Measurements from ENCODE around the gene IQCK. TPM values are rescaled to one million over a fixed set of nuclear protein-coding genes. Genes with fewer than 3 reads are reported as not detected.
A peak's percentile ranks its signal among the peaks of the same experiment; 100 is the strongest.

The IQCK gene
- polyA plus RNA-seq, 3 donors, result 0.52 to 1.2 (median 0.58) TPM

GRCh38 chr16:19687279-19687678 is 30.8 kb upstream of the IQCK start:
- intact Hi-C loops (cut with micrococcal nuclease), result no loop called here
- Histone ChIP-seq H4K20me1 (ENCODE audit: insufficient read depth, low read length) (no peaks in the 10 kb centered on the region), H3K9ac (ENCODE audit: insufficient read depth, low read length, poor library complexity, severe bottlenecking) (no peak overlapping the region), H2AFZ (ENCODE audit: insufficient read depth, low read depth, low read length, poor library complexity, severe bottlenecking) (no peak overlapping the region), H3K9me3 (replicated peaks in 1 of 2; ENCODE audit: control insufficient read depth in 1 of 2, insufficient read depth in 1 of 2, low read length in 2 of 2) (no peaks in the 10 kb centered on the region), H3K4me2 (replicated peaks; ENCODE audit: extremely low read depth, low read length, poor library complexity, severe bottlenecking) (no peak overlapping the region), H3K4me3 (replicated peaks in 1 of 3; ENCODE audit: low read depth in 2 of 3, low read length in 3 of 3) (no peak overlapping the region), H3K27ac (ENCODE audit: low read depth in 1 of 2, low read length in 2 of 2) (no peak overlapping the region), H3K27me3 (ENCODE audit: control insufficient read depth in 2 of 2, insufficient read depth in 2 of 2, low read length in 2 of 2) (no peaks in the 10 kb centered on the region), H3K79me2 (ENCODE audit: insufficient read depth, low read length) (no peaks in the 10 kb centered on the region), H3K36me3 (replicated peaks in 1 of 2; ENCODE audit: control insufficient read depth in 1 of 2, insufficient read depth in 2 of 2, low read length in 2 of 2) (peaks cover 63 to 88% of the 10 kb centered on the region in 2 donors), H3K4me1 (ENCODE audit: control insufficient read depth in 1 of 2, insufficient read depth in 2 of 2, low read length in 2 of 2) (peaks cover 8 to 12% of the 10 kb centered on the region in 2 donors)
- Mint-ChIP-seq H3K4me3 (no peak overlapping the region), H3K36me3 (peaks cover 67 to 92% of the 10 kb centered on the region in 2 donors), H3K27me3 (ENCODE audit: low read depth in 3 of 3) (peaks cover 0 to 1% (median 0%) of the 10 kb centered on the region in 3 donors), H3K9me3 (peaks cover 0 to 7% (median 3%) of the 10 kb centered on the region in 7 donors), H3K4me1 (peaks cover 19% of the 10 kb centered on the region), H3K27ac (peak overlapping the region in 1 of 7 donors; percentile 2)
- TF ChIP-seq, protein P1, sequence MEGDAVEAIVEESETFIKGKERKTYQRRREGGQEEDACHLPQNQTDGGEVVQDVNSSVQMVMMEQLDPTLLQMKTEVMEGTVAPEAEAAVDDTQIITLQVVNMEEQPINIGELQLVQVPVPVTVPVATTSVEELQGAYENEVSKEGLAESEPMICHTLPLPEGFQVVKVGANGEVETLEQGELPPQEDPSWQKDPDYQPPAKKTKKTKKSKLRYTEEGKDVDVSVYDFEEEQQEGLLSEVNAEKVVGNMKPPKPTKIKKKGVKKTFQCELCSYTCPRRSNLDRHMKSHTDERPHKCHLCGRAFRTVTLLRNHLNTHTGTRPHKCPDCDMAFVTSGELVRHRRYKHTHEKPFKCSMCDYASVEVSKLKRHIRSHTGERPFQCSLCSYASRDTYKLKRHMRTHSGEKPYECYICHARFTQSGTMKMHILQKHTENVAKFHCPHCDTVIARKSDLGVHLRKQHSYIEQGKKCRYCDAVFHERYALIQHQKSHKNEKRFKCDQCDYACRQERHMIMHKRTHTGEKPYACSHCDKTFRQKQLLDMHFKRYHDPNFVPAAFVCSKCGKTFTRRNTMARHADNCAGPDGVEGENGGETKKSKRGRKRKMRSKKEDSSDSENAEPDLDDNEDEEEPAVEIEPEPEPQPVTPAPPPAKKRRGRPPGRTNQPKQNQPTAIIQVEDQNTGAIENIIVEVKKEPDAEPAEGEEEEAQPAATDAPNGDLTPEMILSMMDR (IDR thresholded peaks at IDR 0.05), result no peak
- WGBS (ENCODE audit: insufficient coverage), result 93% methylated on average over 7 of the region's 7 CpGs
- DNase-seq, result no peak

DNA sequence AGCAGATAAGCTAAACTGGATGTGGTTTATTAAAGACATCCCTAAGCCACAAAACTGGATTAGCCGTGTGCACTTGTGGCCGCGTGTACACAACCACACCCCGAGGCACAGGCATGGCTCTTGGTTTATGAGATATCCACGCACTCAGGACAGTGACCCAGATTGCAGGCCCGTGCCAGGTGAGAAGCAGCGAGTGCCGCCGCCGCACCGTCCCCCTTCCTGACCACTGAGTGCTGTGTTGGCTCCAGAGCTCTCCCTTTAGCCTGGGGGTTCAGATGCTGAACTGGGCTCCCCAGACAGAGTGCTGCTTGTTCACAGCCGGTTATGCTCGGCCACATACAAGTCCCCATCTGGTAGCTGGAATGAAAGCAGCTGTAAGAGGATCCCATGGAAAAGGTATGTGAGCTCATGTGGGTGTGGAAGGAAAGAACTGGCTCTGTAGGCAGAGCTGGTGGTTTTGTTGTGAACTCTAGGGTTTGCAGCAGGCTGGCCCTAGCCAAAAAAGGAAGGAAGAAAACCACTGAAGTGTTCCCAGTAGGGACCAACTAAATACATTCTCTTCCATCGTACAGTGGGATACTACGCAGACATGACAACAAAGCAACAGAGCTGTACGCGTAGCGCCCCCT is 29.6 kb upstream of the IQCK start:
- no peaks in the 10 kb centered on the region for H3K79me2 ChIP-seq (ENCODE audit: insufficient read depth, low read length)

More for the DNA sequence above, 29.6 kb upstream of the IQCK start:
- Mint-ChIP-seq H3K27ac (peak overlapping the region in 3 of 7 donors; percentile 16 to 64 (median 63)), H3K27me3 (ENCODE audit: low read depth in 3 of 3) (peaks cover 0 to 1% (median 0%) of the 10 kb centered on the region in 3 donors), H3K9me3 (peaks cover 0 to 7% (median 1%) of the 10 kb centered on the region in 7 donors), H3K4me3 (no peak overlapping the region), H3K4me1 (peaks cover 19% of the 10 kb centered on the region), H3K36me3 (peaks cover 64 to 92% of the 10 kb centered on the region in 2 donors)
- H3K4me3 ChIP-seq (replicated peaks in 1 of 3; ENCODE audit: low read depth in 2 of 3, low read length in 3 of 3), result no peak overlapping the region
- H2AFZ ChIP-seq (ENCODE audit: insufficient read depth, low read depth, low read length, poor library complexity, severe bottlenecking), result no peak overlapping the region
- H3K9me3 ChIP-seq (replicated peaks in 1 of 2; ENCODE audit: control insufficient read depth in 1 of 2, insufficient read depth in 1 of 2, low read length in 2 of 2), result no peaks in the 10 kb centered on the region
- peaks cover 8 to 12% of the 10 kb centered on the region in 2 donors for H3K4me1 ChIP-seq (ENCODE audit: control insufficient read depth in 1 of 2, insufficient read depth in 2 of 2, low read length in 2 of 2)
- WGBS (ENCODE audit: insufficient coverage), result 96% methylated on average over 13 of the region's 18 CpGs
- DNase-seq, result no peak
- intact Hi-C loops (cut with micrococcal nuclease), result no loop called here
- no peak overlapping the region for H3K27ac ChIP-seq (ENCODE audit: low read depth in 1 of 2, low read length in 2 of 2)
- H3K27me3 ChIP-seq (ENCODE audit: control insufficient read depth in 2 of 2, insufficient read depth in 2 of 2, low read length in 2 of 2), result no peaks in the 10 kb centered on the region
- TF ChIP-seq, protein P1 (IDR thresholded peaks at IDR 0.05), result no peak
- H3K4me2 ChIP-seq (replicated peaks; ENCODE audit: extremely low read depth, low read length, poor library complexity, severe bottlenecking), result no peak overlapping the region
- H4K20me1 ChIP-seq (ENCODE audit: insufficient read depth, low read length), result no peaks in the 10 kb centered on the region
- H3K9ac ChIP-seq (ENCODE audit: insufficient read depth, low read length, poor library complexity, severe bottlenecking), result no peak overlapping the region
- peaks cover 56 to 88% of the 10 kb centered on the region in 2 donors for H3K36me3 ChIP-seq (replicated peaks in 1 of 2; ENCODE audit: control insufficient read depth in 1 of 2, insufficient read depth in 2 of 2, low read length in 2 of 2)
